Mesenchymal stem cell (in vitro differentiated cells and primary cell): ENCODE results near the gene FGF14.

Experiments
- DNase-seq: peaks from one replicate; pipeline ENCODE4 v3.0.0-alpha.2; 2013
- H2AFZ ChIP-seq: one replicate; pipeline ENCODE4 v1.6.1; 2013; ENCODE audit warnings: low read depth, mild to moderate bottlenecking, control low read depth, inconsistent platforms, low read length, moderate library complexity
- H2AK5ac ChIP-seq: 2 replicates; pipeline ENCODE4 v1.6.1; 2013; ENCODE audit warnings: low read length, moderate library complexity, mild to moderate bottlenecking, inconsistent platforms; ENCODE audit not compliant: severe bottlenecking
- H2BK120ac ChIP-seq: one replicate; pipeline ENCODE4 v1.6.1; 2013; ENCODE audit warnings: low read depth, mild to moderate bottlenecking, inconsistent platforms, low read length, moderate library complexity
- H2BK12ac ChIP-seq, 2 experiments: one replicate each; pipeline ENCODE4 v1.6.1; 2013; ENCODE audit warnings: inconsistent platforms in 2 of 2, low read length in 2 of 2, mild to moderate bottlenecking in 2 of 2, moderate library complexity in 2 of 2, control low read depth in 1 of 2
- H2BK15ac ChIP-seq: one replicate; pipeline ENCODE4 v1.6.1; 2013; ENCODE audit warnings: mild to moderate bottlenecking, low read depth, inconsistent platforms; ENCODE audit not compliant: poor library complexity, severe bottlenecking
- H2BK5ac ChIP-seq: 2 replicates; pipeline ENCODE4 v1.6.1; 2013; ENCODE audit warnings: low read depth, mild to moderate bottlenecking, low read length, control low read depth, inconsistent platforms; ENCODE audit not compliant: poor library complexity, severe bottlenecking
- H3K14ac ChIP-seq, 2 experiments: one replicate each; pipeline ENCODE4 v1.6.1; 2013; ENCODE audit warnings: inconsistent platforms in 2 of 2, low read length in 2 of 2, control low read depth in 1 of 2, mild to moderate bottlenecking in 1 of 2, moderate library complexity in 1 of 2
- H3K18ac ChIP-seq, 2 experiments: one replicate each; pipeline ENCODE4 v1.6.1; 2013; ENCODE audit warnings: inconsistent platforms in 2 of 2, low read length in 2 of 2, control low read depth in 1 of 2, low read depth in 1 of 2, mild to moderate bottlenecking in 1 of 2
- H3K23ac ChIP-seq, 2 experiments: one replicate each; pipeline ENCODE4 v1.6.1; 2013; ENCODE audit warnings: inconsistent platforms in 2 of 2, low read length in 2 of 2, mild to moderate bottlenecking in 2 of 2, moderate library complexity in 2 of 2, control low read depth in 1 of 2
- H3K27ac ChIP-seq: 2 replicates; pipeline ENCODE4 v1.5.1; 2013; ENCODE audit warnings: mild to moderate bottlenecking, moderate library complexity, low read length, control low read depth, inconsistent platforms; ENCODE audit not compliant: poor library complexity, severe bottlenecking
- H3K27me3 ChIP-seq, 2 experiments: 2 replicates each; pipeline versions ENCODE4 v1.6.1 to v1.7.0; 2013; ENCODE audit warnings: low read length in 2 of 2, mild to moderate bottlenecking in 2 of 2, moderate library complexity in 2 of 2, control low read depth in 1 of 2, inconsistent platforms in 1 of 2; ENCODE audit not compliant: control insufficient read depth in 1 of 2, insufficient read depth in 1 of 2
- H3K36me3 ChIP-seq, 2 experiments: 2 replicates each; pipeline versions ENCODE4 v1.6.1 to v1.7.0; 2013; ENCODE audit warnings: low read length in 2 of 2, control low read depth in 1 of 2, inconsistent platforms in 1 of 2, low read depth in 1 of 2, mild to moderate bottlenecking in 1 of 2; ENCODE audit not compliant: insufficient read depth in 2 of 2, control insufficient read depth in 1 of 2
- H3K4ac ChIP-seq, 2 experiments: one replicate each; pipeline ENCODE4 v1.6.1; 2013; ENCODE audit warnings: inconsistent platforms in 2 of 2, low read length in 2 of 2, mild to moderate bottlenecking in 2 of 2, moderate library complexity in 2 of 2, control low read depth in 1 of 2, low read depth in 1 of 2
- H3K4me1 ChIP-seq: 2 replicates; pipeline ENCODE4 v1.6.1; 2013; ENCODE audit warnings: low read depth, low read length, control low read depth; ENCODE audit not compliant: control insufficient read depth, insufficient read depth
- H3K4me2 ChIP-seq: 2 replicates; pipeline ENCODE4 v1.6.1; 2013; ENCODE audit warnings: low read length, mild to moderate bottlenecking, inconsistent platforms; ENCODE audit not compliant: poor library complexity, severe bottlenecking
- H3K4me3 ChIP-seq, 2 experiments: 2 replicates each; pipeline versions ENCODE4 v1.5.1 to v1.7.0; 2013; ENCODE audit warnings: low read length in 2 of 2, mild to moderate bottlenecking in 2 of 2, control low read depth in 1 of 2, low read depth in 1 of 2; ENCODE audit not compliant: insufficient read depth in 1 of 2
- H3K79me1 ChIP-seq: replicated peaks from 2 replicates; pipeline ENCODE4 v1.6.1; 2013; ENCODE audit warnings: mild to moderate bottlenecking, control low read depth, low read length, inconsistent platforms; ENCODE audit not compliant: poor library complexity, severe bottlenecking
- H3K9ac ChIP-seq: 2 replicates; pipeline ENCODE4 v1.7.0; 2013; ENCODE audit warnings: mild to moderate bottlenecking, low read length, moderate library complexity
- H3K9me3 ChIP-seq: 2 replicates; pipeline ENCODE4 v1.7.0; 2013; ENCODE audit warnings: mild to moderate bottlenecking, low read length; ENCODE audit not compliant: control insufficient read depth
- H4K8ac ChIP-seq: one replicate; pipeline ENCODE4 v1.6.1; 2013; ENCODE audit warnings: inconsistent platforms, mild to moderate bottlenecking, low read length, moderate library complexity
- H4K91ac ChIP-seq: one replicate; pipeline ENCODE4 v1.6.1; 2013; ENCODE audit warnings: mild to moderate bottlenecking, low read length, inconsistent platforms
- WGBS: methylation state at CpG from one replicate; pipeline ENCODE4 v1.1.7; 2013; ENCODE audit warnings: mixed read lengths; 5-methylcytosine and 5-hydroxymethylcytosine counted together

FGF14 gene

GRCh38 chr13:102195566-102196462, 206.0 kb downstream of the FGF14 start:
- Histone ChIP-seq H2AFZ (no peak overlapping the region), H3K9me3 (no peaks in the 10 kb centered on the region), H3K79me1 (no peaks in the 10 kb centered on the region), H2BK15ac (no peak overlapping the region), H2BK5ac (no peak overlapping the region), H3K4me2 (no peak overlapping the region), H3K14ac (no peak overlapping the region), H3K36me3 (no peaks in the 10 kb centered on the region), H2BK120ac (no peak overlapping the region), H4K91ac (no peak overlapping the region), H3K18ac (no peak overlapping the region), H3K9ac (peak overlapping the region; percentile 35), H3K23ac (no peak overlapping the region), H3K4me3 (no peak overlapping the region), H3K27me3 (no peaks in the 10 kb centered on the region), H4K8ac (no peak overlapping the region), H3K27ac (no peak overlapping the region), H3K4me1 (no peaks in the 10 kb centered on the region), H2AK5ac (no peak overlapping the region), H3K4ac (peak overlapping the region in 1 of 2 experiments; percentile 73), H2BK12ac (no peak overlapping the region)
- peak; percentile 62 for DNase-seq
- 60% methylated on average over 1 of the region's 4 CpGs for whole genome bisulfite sequencing

- Histone ChIP-seq H2BK5ac (no peak overlapping the region), H3K23ac (no peak overlapping the region), H3K79me1 (no peaks in the 10 kb centered on the region), H3K27me3 (no peaks in the 10 kb centered on the region), H4K8ac (no peak overlapping the region), H3K9me3 (peaks cover 5% of the 10 kb centered on the region), H3K4me3 (no peak overlapping the region), H2BK120ac (peak overlapping the region; percentile 49), H3K4me2 (no peak overlapping the region), H3K4me1 (no peaks in the 10 kb centered on the region), H3K14ac (no peak overlapping the region), H2BK12ac (peak overlapping the region; percentile 39 to 63), H2AK5ac (no peak overlapping the region), H3K18ac (peak overlapping the region in 1 of 2 experiments; percentile 90), H3K9ac (no peak overlapping the region), H2AFZ (no peak overlapping the region), H4K91ac (peak overlapping the region; percentile 80), H3K4ac (peak overlapping the region in 1 of 2 experiments; percentile 51), H3K36me3 (no peaks in the 10 kb centered on the region), H3K27ac (no peak overlapping the region), H2BK15ac (no peak overlapping the region)
- WGBS: 93% methylated on average over 1 of the region's 2 CpGs
- DNase-seq: no peak
Observed at GRCh38 chr13:102192858-102193257, 209.0 kb downstream of the FGF14 start.

- Histone ChIP-seq H3K36me3 (no peaks in the 10 kb centered on the region), H2BK120ac (no peak overlapping the region), H3K4me1 (no peaks in the 10 kb centered on the region), H3K4ac (no peak overlapping the region), H3K4me2 (no peak overlapping the region), H3K9ac (no peak overlapping the region), H2AFZ (no peak overlapping the region), H2BK12ac (no peak overlapping the region), H3K14ac (no peak overlapping the region), H3K18ac (no peak overlapping the region), H2BK5ac (no peak overlapping the region), H3K4me3 (no peak overlapping the region), H4K91ac (no peak overlapping the region), H2AK5ac (no peak overlapping the region), H3K23ac (no peak overlapping the region), H4K8ac (no peak overlapping the region), H2BK15ac (no peak overlapping the region), H3K27ac (no peak overlapping the region), H3K79me1 (no peaks in the 10 kb centered on the region), H3K27me3 (no peaks in the 10 kb centered on the region), H3K9me3 (peaks cover 5% of the 10 kb centered on the region)
- 0% methylated on average over 1 of the region's 1 CpG for WGBS
- DNase-seq: peak; percentile 59
Observed at GRCh38 chr13:102191951-102192502, 209.8 kb downstream of the FGF14 start.

GRCh38 chr13:102190930-102191329, 210.9 kb downstream of the FGF14 start:
- no peak overlapping the region for H3K18ac ChIP-seq
- H3K9ac ChIP-seq: no peak overlapping the region
- H2BK15ac ChIP-seq: no peak overlapping the region
- no peak overlapping the region for H3K27ac ChIP-seq
- no peaks in the 10 kb centered on the region for H3K27me3 ChIP-seq
- H3K14ac ChIP-seq: no peak overlapping the region
- DNase-seq: no peak
- no peak overlapping the region for H2BK12ac ChIP-seq
- H3K4ac ChIP-seq: no peak overlapping the region
- no peak overlapping the region for H3K23ac ChIP-seq
- no peak overlapping the region for H2BK120ac ChIP-seq
- H2BK5ac ChIP-seq: no peak overlapping the region
- H3K36me3 ChIP-seq: no peaks in the 10 kb centered on the region
- no peak overlapping the region for H4K91ac ChIP-seq
- WGBS: 83% methylated on average over 1 of the region's 2 CpGs
- H3K4me3 ChIP-seq: no peak overlapping the region
- H3K4me2 ChIP-seq: no peak overlapping the region
- H3K9me3 ChIP-seq: peaks cover 5% of the 10 kb centered on the region
- H2AFZ ChIP-seq: no peak overlapping the region
- H4K8ac ChIP-seq: no peak overlapping the region
- no peak overlapping the region for H2AK5ac ChIP-seq
- no peaks in the 10 kb centered on the region for H3K4me1 ChIP-seq
- H3K79me1 ChIP-seq: no peaks in the 10 kb centered on the region
